Osteoblast (primary cell): Measurements from ENCODE around the gene HYPK. TPM values are rescaled to one million over a fixed set of nuclear protein-coding genes. Genes with fewer than 3 reads are reported as not detected.

Source experiments
- DNase-seq: peaks from one replicate; pipeline ENCODE4 v3.0.0; 2011; ENCODE audit warnings: low spot score, mixed read lengths; ENCODE audit not compliant: insufficient read length; ENCODE audit errors: missing footprints
- H2AFZ ChIP-seq: 2 replicates; pipeline ENCODE4 v1.6.0; 2011; ENCODE audit warnings: mild to moderate bottlenecking, low read length
- H3K27ac ChIP-seq: 2 replicates; pipeline ENCODE4 v1.5.1; 2011; ENCODE audit warnings: mild to moderate bottlenecking, low read depth, low read length, moderate library complexity
- H3K27me3 ChIP-seq: 2 replicates; pipeline ENCODE4 v1.6.0; 2012; ENCODE audit warnings: mild to moderate bottlenecking, control low read depth, inconsistent platforms, low read length, moderate library complexity; ENCODE audit not compliant: insufficient read depth
- H3K36me3 ChIP-seq: 2 replicates; pipeline ENCODE4 v1.5.1; 2011; ENCODE audit warnings: mild to moderate bottlenecking, low read length, control low read depth, moderate library complexity; ENCODE audit not compliant: insufficient read depth
- H3K4me1 ChIP-seq: 2 replicates; pipeline ENCODE4 v1.5.1; 2011; ENCODE audit warnings: mild to moderate bottlenecking, low read length, control low read depth, moderate library complexity; ENCODE audit not compliant: insufficient read depth
- H3K4me2 ChIP-seq: 2 replicates; pipeline ENCODE4 v1.6.0; 2011; ENCODE audit warnings: mild to moderate bottlenecking, low read length; ENCODE audit not compliant: insufficient read depth
- H3K4me3 ChIP-seq: fragments of 200-600 bp; sonication (generic); 3 replicates; pipeline ENCODE4 v1.5.1; 2012; ENCODE audit warnings: mild to moderate bottlenecking, low read length, inconsistent platforms; ENCODE audit not compliant: insufficient read depth
- H3K79me2 ChIP-seq: 2 replicates; pipeline ENCODE4 v1.6.0; 2012; ENCODE audit warnings: mild to moderate bottlenecking, low read length, control low read depth, inconsistent platforms; ENCODE audit not compliant: insufficient read depth
- H3K9me3 ChIP-seq: 2 replicates; pipeline ENCODE4 v1.5.1; 2011; ENCODE audit warnings: low read depth, low read length, control low read depth
- H4K20me1 ChIP-seq: 2 replicates; pipeline ENCODE4 v1.6.0; 2012; ENCODE audit warnings: mild to moderate bottlenecking, low read length, control low read depth; ENCODE audit not compliant: insufficient read depth
- total RNA-seq: library from RNA; depleted of rRNA; stranded (reverse); fragments of >200 nt; gene quantifications from 2 replicates; pipeline ENCODE4 v1.2.3, GENCODE V29; 2012
- TF ChIP-seq, protein P1 (sequence below): IDR thresholded peaks from 2 replicates; pipeline ENCODE4 v1.5.1; 2011; ENCODE audit warnings: mild to moderate bottlenecking, low read depth, low read length, moderate library complexity; ENCODE audit errors: extremely low read depth

Gene HYPK
- total RNA-seq, 1 donor = 5.4 TPM

DNA sequence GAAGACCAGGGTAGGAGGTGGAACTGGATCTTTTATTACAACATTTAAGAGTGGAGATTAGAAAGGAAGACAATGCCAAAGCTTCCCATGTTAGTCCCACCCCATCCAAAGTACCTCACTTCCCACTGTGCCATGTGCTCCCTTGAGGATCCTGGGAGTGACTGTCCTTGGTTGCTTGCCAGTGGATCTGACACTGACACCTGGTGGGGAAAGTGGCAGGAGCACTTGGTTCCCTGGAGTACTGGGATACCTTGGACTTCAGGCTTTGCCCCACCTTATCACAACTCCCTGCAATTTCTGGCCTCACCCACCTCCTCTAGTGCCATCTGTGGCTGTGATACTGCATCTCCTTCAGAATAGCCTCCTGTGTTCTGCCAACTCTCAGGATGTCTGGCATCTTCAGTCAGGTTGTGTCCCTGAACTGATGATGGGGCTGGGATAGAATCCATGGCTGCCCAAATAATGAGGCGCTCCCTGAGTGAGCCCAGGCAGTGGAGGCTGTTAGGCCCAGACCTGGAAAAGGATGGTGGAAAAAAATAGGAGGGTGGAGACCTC lies 24.9 kb upstream of the HYPK start:
- TF ChIP-seq, protein P1, sequence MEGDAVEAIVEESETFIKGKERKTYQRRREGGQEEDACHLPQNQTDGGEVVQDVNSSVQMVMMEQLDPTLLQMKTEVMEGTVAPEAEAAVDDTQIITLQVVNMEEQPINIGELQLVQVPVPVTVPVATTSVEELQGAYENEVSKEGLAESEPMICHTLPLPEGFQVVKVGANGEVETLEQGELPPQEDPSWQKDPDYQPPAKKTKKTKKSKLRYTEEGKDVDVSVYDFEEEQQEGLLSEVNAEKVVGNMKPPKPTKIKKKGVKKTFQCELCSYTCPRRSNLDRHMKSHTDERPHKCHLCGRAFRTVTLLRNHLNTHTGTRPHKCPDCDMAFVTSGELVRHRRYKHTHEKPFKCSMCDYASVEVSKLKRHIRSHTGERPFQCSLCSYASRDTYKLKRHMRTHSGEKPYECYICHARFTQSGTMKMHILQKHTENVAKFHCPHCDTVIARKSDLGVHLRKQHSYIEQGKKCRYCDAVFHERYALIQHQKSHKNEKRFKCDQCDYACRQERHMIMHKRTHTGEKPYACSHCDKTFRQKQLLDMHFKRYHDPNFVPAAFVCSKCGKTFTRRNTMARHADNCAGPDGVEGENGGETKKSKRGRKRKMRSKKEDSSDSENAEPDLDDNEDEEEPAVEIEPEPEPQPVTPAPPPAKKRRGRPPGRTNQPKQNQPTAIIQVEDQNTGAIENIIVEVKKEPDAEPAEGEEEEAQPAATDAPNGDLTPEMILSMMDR = peak; percentile 39
- Histone ChIP-seq H3K27me3 (no peaks in the 10 kb centered on the region), H3K36me3 (peaks cover 40% of the 10 kb centered on the region), H3K9me3 (no peaks in the 10 kb centered on the region), H4K20me1 (peaks cover 8% of the 10 kb centered on the region), H3K4me1 (peaks cover 8% of the 10 kb centered on the region), H3K4me2 (no peak overlapping the region), H3K27ac (no peak overlapping the region), H3K4me3 (no peak overlapping the region), H2AFZ (no peak overlapping the region), H3K79me2 (no peaks in the 10 kb centered on the region)
- peak; percentile 51 for DNase-seq

DNA sequence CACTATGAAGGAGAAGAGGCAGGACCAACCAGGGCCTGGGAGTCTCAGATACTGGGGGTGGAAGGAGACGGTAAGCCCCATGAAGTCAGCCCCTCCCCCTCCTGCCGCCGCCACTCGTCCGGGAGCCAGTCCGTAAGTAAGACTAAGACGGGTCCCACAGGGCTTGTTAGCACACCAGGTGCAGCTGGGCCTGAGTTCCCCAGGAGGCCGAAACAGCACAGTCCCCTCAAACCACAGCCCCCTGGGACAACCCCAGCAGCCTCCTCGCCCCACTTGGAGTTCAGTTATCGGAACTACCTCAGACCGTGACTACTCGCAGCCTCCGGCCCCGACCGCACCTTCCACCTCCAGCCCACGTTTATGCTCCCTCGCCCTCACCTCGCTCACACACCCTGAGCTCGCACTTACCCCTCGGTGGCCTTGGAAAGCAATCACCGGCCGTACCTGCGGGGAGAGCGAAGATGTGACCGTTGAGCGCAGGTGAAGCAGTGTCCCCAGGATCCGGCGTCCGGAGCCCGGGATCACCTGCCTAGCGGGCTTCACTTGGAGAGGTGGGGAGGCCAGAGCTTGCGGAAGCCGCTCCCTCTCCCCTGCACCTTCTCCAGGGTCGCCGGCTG lies 24.2 kb upstream of the HYPK start:
- no peaks in the 10 kb centered on the region for H3K79me2 ChIP-seq
- TF ChIP-seq, protein P1 = no peak
- no peak for DNase-seq
- no peaks in the 10 kb centered on the region for H3K27me3 ChIP-seq
- peak overlapping the region; percentile 81 for H3K4me2 ChIP-seq
- H3K27ac ChIP-seq = no peak overlapping the region
- peaks cover 8% of the 10 kb centered on the region for H3K4me1 ChIP-seq
- no peak overlapping the region for H2AFZ ChIP-seq
- no peaks in the 10 kb centered on the region for H3K9me3 ChIP-seq
- peaks cover 8% of the 10 kb centered on the region for H4K20me1 ChIP-seq
- peak overlapping the region; percentile 92 for H3K4me3 ChIP-seq
- peaks cover 32% of the 10 kb centered on the region for H3K36me3 ChIP-seq

- Histone ChIP-seq H3K79me2 (no peaks in the 10 kb centered on the region), H2AFZ (peak within 1 kb of the TSS; percentile 73), H3K4me2 (peak within 1 kb of the TSS; percentile 81), H3K4me1 (peaks cover 8% of the 10 kb centered on the region), H3K36me3 (peaks cover 26% of the 10 kb centered on the region), H3K4me3 (peak within 1 kb of the TSS; percentile 92), H3K9me3 (no peaks in the 10 kb centered on the region), H3K27me3 (no peaks in the 10 kb centered on the region), H3K27ac (peak within 1 kb of the TSS; percentile 44), H4K20me1 (peaks cover 8% of the 10 kb centered on the region)
- TF ChIP-seq, protein P1 = no peak
- DNase-seq = peak; percentile 91
These were observed 23.6 kb upstream of the HYPK start, which contains the start of gene ELL3 for GRCh38 chr15:43776718-43777266. TSS of gene ELL3 (minus strand) at chr15:43776966. CDS start at chr15:43776901, 65 bp downstream.

GRCh38 chr15:43777267-43777914 lies 23.0 kb upstream of the HYPK start:
- Histone ChIP-seq H3K4me2 (peak overlapping the region; percentile 81), H3K79me2 (no peaks in the 10 kb centered on the region), H3K36me3 (peaks cover 20% of the 10 kb centered on the region), H3K4me3 (peak overlapping the region; percentile 92), H3K27ac (peak overlapping the region; percentile 44), H2AFZ (peak overlapping the region; percentile 73), H3K27me3 (no peaks in the 10 kb centered on the region), H3K4me1 (peaks cover 8% of the 10 kb centered on the region), H4K20me1 (peaks cover 8% of the 10 kb centered on the region), H3K9me3 (no peaks in the 10 kb centered on the region)
- DNase-seq = peak; percentile 80
- TF ChIP-seq, protein P1 = peak; percentile 76
